Uterus (tissue), 4 donors: ENCODE measurements around the gene CYP51A1. TPM values are rescaled to one million over a fixed set of nuclear protein-coding genes. Genes with fewer than 3 reads are reported as not detected.

Experiments
- DNase-seq, 2 donors: peaks; one replicate each; pipeline ENCODE4 v3.0.0-alpha.2; 2019 to 2020
- H3K27ac ChIP-seq, 2 donors: fragments of 200-600 bp; sonication (generic); 1 replicate in 1 of 2; 2 replicates in 1 of 2; pipeline ENCODE4 v1.5.1; 2016 to 2018
- H3K27me3 ChIP-seq, 2 donors: fragments of 200-600 bp; sonication (generic); one replicate each; pipeline ENCODE4 v1.5.1; 2018 to 2019; ENCODE audit warnings: control low read depth in 1 of 2
- H3K36me3 ChIP-seq, 2 donors: fragments of 200-600 bp; sonication (generic); one replicate each; pipeline ENCODE4 v1.5.1; 2019; ENCODE audit warnings: control low read depth in 1 of 2
- H3K4me1 ChIP-seq, 2 donors: fragments of 200-600 bp; sonication (generic); one replicate each; pipeline ENCODE4 v1.5.1; 2018 to 2019; ENCODE audit warnings: control low read depth in 1 of 2
- H3K4me3 ChIP-seq, 2 donors: fragments of 200-600 bp; sonication (generic); 1 replicate in 1 of 2; 2 replicates in 1 of 2; pipeline ENCODE4 v1.5.1; 2018 to 2019; ENCODE audit warnings: mild to moderate bottlenecking in 1 of 2
- H3K9me3 ChIP-seq, 2 donors: fragments of 200-600 bp; sonication (generic); one replicate each; pipeline ENCODE4 v1.5.1; 2019; ENCODE audit warnings: control low read depth in 1 of 2
- POLR2A ChIP-seq, 2 donors: fragments of 450-650 bp; IDR thresholded peaks; one replicate each; pipeline ENCODE4 v1.6.1; 2016; ENCODE audit warnings: antibody characterized with exemption in 2 of 2, mild to moderate bottlenecking in 1 of 2, moderate library complexity in 1 of 2
- intact Hi-C: fragments of 100-400 bp; cut with DNase I; formaldehyde crosslinking; loops from one replicate; pipeline ENCODE4 v1.15.1; 2023; ENCODE audit warnings: low total_unique reads
- total RNA-seq, 4 donors: library from RNA; depleted of rRNA in 3 of 4; stranded (reverse); fragments of >200 nt in 3 of 4; gene quantifications; one replicate each; pipeline versions ENCODE4 v1.1.0 to v1.2.4, GENCODE V29; 2014 to 2023
- TF ChIP-seq, protein P1 (sequence below), 4 experiments: fragments of 200-600 bp in 2 of 4; fragments of 450-650 bp in 2 of 4; sonication (generic) in 2 of 4; IDR thresholded peaks; one replicate each; pipeline ENCODE4 v1.5.1; 2016 to 2019; ENCODE audit warnings: antibody characterized with exemption in 4 of 4, mild to moderate bottlenecking in 2 of 4, moderate library complexity in 1 of 4
- donor health status: DM: yes; HTN: yes; CAD: no.

Gene CYP51A1
- total RNA-seq, 4 donors from 2014 or later = 7.2 to 121 (median 38.3) TPM

- no peak for TF ChIP-seq POLR2A (IDR thresholded peaks at IDR 0.05)
- TF ChIP-seq, protein P1, sequence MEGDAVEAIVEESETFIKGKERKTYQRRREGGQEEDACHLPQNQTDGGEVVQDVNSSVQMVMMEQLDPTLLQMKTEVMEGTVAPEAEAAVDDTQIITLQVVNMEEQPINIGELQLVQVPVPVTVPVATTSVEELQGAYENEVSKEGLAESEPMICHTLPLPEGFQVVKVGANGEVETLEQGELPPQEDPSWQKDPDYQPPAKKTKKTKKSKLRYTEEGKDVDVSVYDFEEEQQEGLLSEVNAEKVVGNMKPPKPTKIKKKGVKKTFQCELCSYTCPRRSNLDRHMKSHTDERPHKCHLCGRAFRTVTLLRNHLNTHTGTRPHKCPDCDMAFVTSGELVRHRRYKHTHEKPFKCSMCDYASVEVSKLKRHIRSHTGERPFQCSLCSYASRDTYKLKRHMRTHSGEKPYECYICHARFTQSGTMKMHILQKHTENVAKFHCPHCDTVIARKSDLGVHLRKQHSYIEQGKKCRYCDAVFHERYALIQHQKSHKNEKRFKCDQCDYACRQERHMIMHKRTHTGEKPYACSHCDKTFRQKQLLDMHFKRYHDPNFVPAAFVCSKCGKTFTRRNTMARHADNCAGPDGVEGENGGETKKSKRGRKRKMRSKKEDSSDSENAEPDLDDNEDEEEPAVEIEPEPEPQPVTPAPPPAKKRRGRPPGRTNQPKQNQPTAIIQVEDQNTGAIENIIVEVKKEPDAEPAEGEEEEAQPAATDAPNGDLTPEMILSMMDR (IDR thresholded peaks at IDR 0.05) = peak; percentile 67 to 87 (median 71)
- no peaks in the 10 kb centered on the region for H3K9me3 ChIP-seq
- intact Hi-C loops = no loop called here
- peak overlapping the region; percentile 88 to 92 for H3K27ac ChIP-seq
- H3K4me1 ChIP-seq = no peaks in the 10 kb centered on the region
- no peaks in the 10 kb centered on the region for H3K27me3 ChIP-seq
- peak overlapping the region; percentile 84 to 88 for H3K4me3 ChIP-seq
- H3K36me3 ChIP-seq = no peaks in the 10 kb centered on the region
- peak; percentile 72 for DNase-seq
Observed at GRCh38 chr7:92133737-92134270, 473 bp downstream of the CYP51A1 start.

- intact Hi-C loops = no loop called here
- TF ChIP-seq, protein P1 (IDR thresholded peaks at IDR 0.05) = no peak
- no peak for TF ChIP-seq POLR2A (IDR thresholded peaks at IDR 0.05)
- H3K36me3 ChIP-seq = no peaks in the 10 kb centered on the region
- peak overlapping the region; percentile 84 to 88 for H3K4me3 ChIP-seq
- H3K4me1 ChIP-seq = no peaks in the 10 kb centered on the region
- H3K9me3 ChIP-seq = no peaks in the 10 kb centered on the region
- DNase-seq = no peak
- H3K27ac ChIP-seq = peak overlapping the region; percentile 88 to 92
- no peaks in the 10 kb centered on the region for H3K27me3 ChIP-seq
Observed at GRCh38 chr7:92133133-92133736, 1.0 kb downstream of the CYP51A1 start.

- Histone ChIP-seq H3K4me1 (no peaks in the 10 kb centered on the region), H3K27ac (no peak overlapping the region), H3K27me3 (no peaks in the 10 kb centered on the region), H3K36me3 (no peaks in the 10 kb centered on the region), H3K4me3 (no peak overlapping the region), H3K9me3 (no peaks in the 10 kb centered on the region)
- intact Hi-C loops = no loop called here
- no peak for DNase-seq
- no peak for TF ChIP-seq POLR2A (IDR thresholded peaks at IDR 0.05)
- TF ChIP-seq, protein P1 (IDR thresholded peaks at IDR 0.05) = no peak
Observed at GRCh38 chr7:92131764-92132330, 2.4 kb downstream of the CYP51A1 start.

DNA sequence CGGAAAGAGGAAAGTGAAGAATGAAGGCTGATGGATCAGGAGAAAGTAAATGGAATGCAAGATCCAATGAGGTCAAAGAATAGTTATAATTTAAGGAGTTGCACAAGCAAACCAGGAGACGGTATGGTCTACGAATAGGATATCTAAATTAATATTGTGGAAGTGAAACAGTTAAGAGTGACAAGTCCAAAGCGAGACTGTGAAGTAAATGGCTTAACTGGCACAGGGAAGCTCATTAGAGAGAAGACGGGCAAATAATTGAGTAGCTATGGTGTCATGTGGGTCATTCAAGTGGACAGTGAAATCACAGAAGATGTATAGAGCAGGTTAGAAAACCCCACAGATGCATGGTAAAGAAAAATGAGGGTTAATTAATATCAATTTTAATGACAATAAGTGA, 3.2 kb downstream of the CYP51A1 start:
- H3K27ac ChIP-seq = no peak overlapping the region
- H3K4me1 ChIP-seq = no peaks in the 10 kb centered on the region
- DNase-seq = no peak
- H3K4me3 ChIP-seq = no peak overlapping the region
- TF ChIP-seq POLR2A (IDR thresholded peaks at IDR 0.05) = no peak
- TF ChIP-seq, protein P1 (IDR thresholded peaks at IDR 0.05) = no peak
- intact Hi-C loops = no loop called here
- H3K9me3 ChIP-seq = no peaks in the 10 kb centered on the region
- H3K27me3 ChIP-seq = no peaks in the 10 kb centered on the region
- H3K36me3 ChIP-seq = no peaks in the 10 kb centered on the region

GRCh38 chr7:92121681-92122080, 12.6 kb downstream of the CYP51A1 start:
- DNase-seq = no peak
- H3K27ac ChIP-seq = no peak overlapping the region
- no peaks in the 10 kb centered on the region for H3K4me1 ChIP-seq
- no peaks in the 10 kb centered on the region for H3K9me3 ChIP-seq
- H3K36me3 ChIP-seq = no peaks in the 10 kb centered on the region
- intact Hi-C loops = no loop called here
- TF ChIP-seq, protein P1 (IDR thresholded peaks at IDR 0.05) = no peak
- TF ChIP-seq POLR2A (IDR thresholded peaks at IDR 0.05) = no peak
- no peaks in the 10 kb centered on the region for H3K27me3 ChIP-seq
- H3K4me3 ChIP-seq = no peak overlapping the region
